Gastrocnemius medialis (tissue), 4 donors: Measurements from ENCODE around the gene PARD3B.

Source experiments
- CTCF ChIP-seq, 5 experiments: fragments of 450-650 bp in 3 of 5; fragments of 200-600 bp in 2 of 5; sonication (generic) in 2 of 5; IDR thresholded peaks in 4 of 5; conservative IDR thresholded peaks in 1 of 5; 1 replicate in 4 of 5; 2 replicates in 1 of 5; pipeline ENCODE4 v1.5.1; 2016 to 2019; ENCODE audit warnings: antibody characterized with exemption in 5 of 5, mild to moderate bottlenecking in 3 of 5, moderate library complexity in 3 of 5
- POLR2A ChIP-seq, 2 donors: fragments of 450-650 bp; IDR thresholded peaks; one replicate each; pipeline ENCODE4 v1.6.1; 2017; ENCODE audit warnings: antibody characterized with exemption in 2 of 2, mild to moderate bottlenecking in 2 of 2, moderate library complexity in 2 of 2

GRCh38 chr2:205369813-205370212, 824.5 kb downstream of the PARD3B start:
- no peak for TF ChIP-seq CTCF (IDR thresholded peaks at IDR 0.05 in 4 of 5, conservative IDR thresholded peaks at IDR 0.05 in 1 of 5)
- TF ChIP-seq POLR2A (IDR thresholded peaks at IDR 0.05) = no peak
